Activated T-helper 1 cell treated with anti-CD3 and anti-CD28 coated beads, Interleukin-12 subunit alpha, Interleukin-12 subunit beta, Interleukin-2, Interleukin-4 antibody, amounts not matched to agents 30 ng/mL and 10 ng/mL and 1 ng/mL, durations not matched to agents 14 hours and 24 hours and 36 hours (primary cell): ENCODE data around the gene SMURF1. TPM values are rescaled to one million over a fixed set of nuclear protein-coding genes. Genes with fewer than 3 reads are reported as not detected.

ENCODE experiments used
- DNase-seq: peaks from one replicate; pipeline ENCODE4 v3.0.0; 2021; ENCODE audit warnings: low spot score
- H3K27ac Mint-ChIP-seq: one replicate; pipeline ENCODE4 v1.8.0; 2021; ENCODE audit warnings: mild to moderate bottlenecking, mixed read lengths
- H3K27me3 Mint-ChIP-seq: one replicate; pipeline ENCODE4 v1.8.0; 2022; ENCODE audit warnings: mild to moderate bottlenecking, moderate library complexity, mixed read lengths; ENCODE audit not compliant: insufficient read depth
- H3K36me3 Mint-ChIP-seq: one replicate; pipeline ENCODE4 v1.8.0; 2021; ENCODE audit warnings: low read depth, mixed read lengths
- H3K4me1 Mint-ChIP-seq: one replicate; pipeline ENCODE4 v1.8.0; 2021; ENCODE audit warnings: low read depth, mixed read lengths
- H3K4me3 Mint-ChIP-seq: one replicate; pipeline ENCODE4 v1.8.0; 2021; ENCODE audit warnings: mild to moderate bottlenecking, moderate library complexity, mixed read lengths
- H3K9me3 Mint-ChIP-seq: one replicate; pipeline ENCODE4 v1.8.0; 2021; ENCODE audit warnings: mixed read lengths
- intact Hi-C: fragments of 100-400 bp; cut with micrococcal nuclease; formaldehyde crosslinking; loops from one replicate; pipeline ENCODE4 v1.15.1; 2024
- total RNA-seq: library from RNA; stranded (reverse); gene quantifications from 2 replicates; pipeline ENCODE4 v1.2.3, GENCODE V29; 2022

Gene SMURF1
- total RNA-seq: 14.9 and 15.9 TPM in 2 replicates

GRCh38 chr7:99143853-99144672 lies at the start of gene SMURF1:
Gene SMURF1 (minus strand): TSS chr7:99144108. CDS start chr7:99143780, 328 bp downstream.
- intact Hi-C loops: loop anchor here (2.0 to 5.0 kb wide), 8 partner anchors 42 to 862 kb away; partner anchors contain the start of genes ARPC1A, ARPC1B, BAIAP2L1 and BRI3
- peak within 1 kb of the TSS; percentile 92 for H3K4me3 Mint-ChIP-seq
- H3K36me3 Mint-ChIP-seq: no peaks in the 10 kb centered on the region
- DNase-seq: peak; percentile 77
- no peaks in the 10 kb centered on the region for H3K9me3 Mint-ChIP-seq
- peak within 1 kb of the TSS; percentile 87 for H3K27ac Mint-ChIP-seq
- peaks cover 30% of the 10 kb centered on the region for H3K4me1 Mint-ChIP-seq
- peaks cover 4% of the 10 kb centered on the region for H3K27me3 Mint-ChIP-seq

- Mint-ChIP-seq H3K27me3 (no peaks in the 10 kb centered on the region), H3K27ac (no peak overlapping the region), H3K4me1 (no peaks in the 10 kb centered on the region), H3K36me3 (no peaks in the 10 kb centered on the region), H3K4me3 (no peak overlapping the region), H3K9me3 (peaks cover 5% of the 10 kb centered on the region)
- no peak for DNase-seq
- intact Hi-C loops: no loop called here
These were observed 48.1 kb upstream of the SMURF1 start for GRCh38 chr7:99191869-99192596.

DNA sequence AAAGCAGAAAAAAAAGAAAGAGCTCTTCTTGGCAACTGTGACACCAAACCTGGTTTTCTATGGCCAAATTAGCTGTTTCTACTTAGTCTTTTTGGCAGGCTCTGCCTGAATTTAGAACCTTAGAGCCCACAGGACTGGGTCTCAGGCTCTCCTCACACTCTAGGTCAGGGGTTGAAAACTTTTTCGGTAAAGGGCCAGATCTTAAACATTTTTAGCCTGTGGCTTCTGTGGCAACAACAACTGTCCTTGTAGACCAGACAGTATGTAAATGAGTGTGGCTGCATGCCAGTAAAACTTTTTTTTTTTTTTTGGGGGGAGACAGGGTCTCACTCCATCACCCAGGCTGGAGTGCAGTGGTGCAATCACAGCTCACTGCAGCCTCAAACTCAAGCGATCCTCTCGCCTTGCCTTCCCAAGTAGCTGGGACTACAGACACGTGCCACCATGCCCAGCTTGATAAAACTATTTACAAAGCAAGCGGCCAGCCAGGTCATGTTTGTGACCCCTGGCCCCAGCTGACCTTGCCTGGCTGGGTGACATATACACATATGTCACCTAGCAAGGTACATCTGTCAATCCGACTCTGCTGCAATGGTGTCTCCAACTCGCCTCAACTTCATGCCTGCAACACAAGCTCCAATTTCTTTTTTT lies 46.6 kb upstream of the SMURF1 start:
- intact Hi-C loops: no loop called here
- Mint-ChIP-seq H3K36me3 (no peaks in the 10 kb centered on the region), H3K4me1 (no peaks in the 10 kb centered on the region), H3K9me3 (no peaks in the 10 kb centered on the region), H3K27ac (no peak overlapping the region), H3K27me3 (no peaks in the 10 kb centered on the region), H3K4me3 (no peak overlapping the region)
- DNase-seq: no peak

DNA sequence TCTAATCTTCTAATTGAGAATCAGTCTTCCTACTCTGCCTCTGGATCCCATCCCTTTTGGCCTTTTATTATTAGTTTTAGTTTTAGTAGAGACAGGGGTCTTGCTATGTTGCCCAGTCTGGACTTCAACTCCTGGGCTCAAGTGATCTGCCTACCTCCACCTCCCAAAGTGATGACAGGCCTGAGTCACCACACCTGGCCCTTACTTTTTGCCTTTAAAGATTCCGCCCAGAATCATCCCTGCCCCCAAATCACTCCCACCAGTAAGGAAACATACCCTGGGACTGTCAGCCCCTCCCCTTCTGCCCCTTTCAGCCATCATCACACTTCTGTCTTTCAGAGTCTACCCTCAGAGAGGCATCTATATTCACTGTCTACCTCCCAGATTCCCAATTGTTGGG lies 45.3 kb upstream of the SMURF1 start:
- Mint-ChIP-seq H3K27me3 (no peaks in the 10 kb centered on the region), H3K4me3 (no peak overlapping the region), H3K27ac (no peak overlapping the region), H3K4me1 (no peaks in the 10 kb centered on the region), H3K9me3 (no peaks in the 10 kb centered on the region), H3K36me3 (no peaks in the 10 kb centered on the region)
- intact Hi-C loops: no loop called here
- DNase-seq: no peak

DNA sequence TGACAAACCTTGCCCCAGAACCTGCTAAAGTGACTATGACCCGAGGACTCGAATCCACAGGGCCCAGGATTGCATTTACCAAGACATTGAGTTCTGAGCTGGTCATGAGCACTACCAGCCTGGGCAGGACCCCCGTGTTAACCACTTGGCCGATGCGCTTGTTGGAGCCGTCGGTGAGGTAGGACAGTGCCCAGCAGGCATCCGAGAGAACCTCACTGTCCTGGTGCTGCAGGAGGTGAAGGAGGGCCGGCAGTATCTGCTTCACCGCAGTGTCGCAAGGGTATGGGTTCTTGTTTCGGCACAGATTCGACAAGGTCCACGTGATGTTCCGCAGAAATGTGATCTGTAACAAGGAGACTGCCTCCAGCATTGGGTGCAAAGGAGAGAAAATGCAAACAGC lies 44.3 kb upstream of the SMURF1 start:
- Mint-ChIP-seq H3K4me1 (no peaks in the 10 kb centered on the region), H3K36me3 (no peaks in the 10 kb centered on the region), H3K27ac (no peak overlapping the region), H3K9me3 (no peaks in the 10 kb centered on the region), H3K4me3 (no peak overlapping the region), H3K27me3 (no peaks in the 10 kb centered on the region)
- no peak for DNase-seq
- intact Hi-C loops: no loop called here

- Mint-ChIP-seq H3K36me3 (no peaks in the 10 kb centered on the region), H3K4me1 (no peaks in the 10 kb centered on the region)
These were observed 40.8 kb upstream of the SMURF1 start for GRCh38 chr7:99184532-99185218.

GRCh38 chr7:99180067-99180650 lies 36.3 kb upstream of the SMURF1 start:
- H3K27me3 Mint-ChIP-seq: peaks cover 1% of the 10 kb centered on the region
- H3K9me3 Mint-ChIP-seq: no peaks in the 10 kb centered on the region
- H3K4me3 Mint-ChIP-seq: no peak overlapping the region
- no peaks in the 10 kb centered on the region for H3K36me3 Mint-ChIP-seq
- intact Hi-C loops: no loop called here
- DNase-seq: no peak
- H3K27ac Mint-ChIP-seq: no peak overlapping the region
- no peaks in the 10 kb centered on the region for H3K4me1 Mint-ChIP-seq

More at GRCh38 chr7:99184532-99185218, 40.8 kb upstream of the SMURF1 start:
- H3K27me3 Mint-ChIP-seq: no peaks in the 10 kb centered on the region
- no peak overlapping the region for H3K4me3 Mint-ChIP-seq
- intact Hi-C loops: no loop called here
- no peak overlapping the region for H3K27ac Mint-ChIP-seq
- no peak for DNase-seq
- H3K9me3 Mint-ChIP-seq: no peaks in the 10 kb centered on the region

- H3K27ac Mint-ChIP-seq: no peak overlapping the region
- no peaks in the 10 kb centered on the region for H3K36me3 Mint-ChIP-seq
- no peak for DNase-seq
- no peaks in the 10 kb centered on the region for H3K4me1 Mint-ChIP-seq
- intact Hi-C loops: no loop called here
- peaks cover 8% of the 10 kb centered on the region for H3K27me3 Mint-ChIP-seq
- no peak overlapping the region for H3K4me3 Mint-ChIP-seq
- H3K9me3 Mint-ChIP-seq: no peaks in the 10 kb centered on the region
These were observed 33.3 kb upstream of the SMURF1 start for GRCh38 chr7:99177165-99177564.

DNA sequence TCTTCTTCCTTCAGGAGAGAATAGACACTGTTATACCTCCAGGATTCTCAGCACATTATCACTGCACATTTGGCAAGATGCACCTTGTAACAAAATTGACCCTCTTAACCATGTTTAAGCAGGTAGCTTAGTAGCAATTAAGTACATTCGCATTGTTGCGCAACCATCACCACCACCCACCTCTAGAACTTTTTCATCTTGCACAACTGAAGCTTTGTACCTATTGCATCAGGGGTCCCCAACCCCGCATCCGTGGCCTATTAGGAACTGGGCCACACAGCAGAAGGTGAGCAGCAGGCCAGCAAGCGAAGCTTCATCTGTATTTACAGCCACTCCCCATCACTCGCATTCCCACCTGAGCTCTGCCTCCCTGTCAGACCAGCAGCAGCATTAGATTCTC lies 29.9 kb upstream of the SMURF1 start:
- Mint-ChIP-seq H3K27ac (no peak overlapping the region), H3K4me1 (no peaks in the 10 kb centered on the region), H3K36me3 (no peaks in the 10 kb centered on the region), H3K27me3 (peaks cover 8% of the 10 kb centered on the region), H3K9me3 (no peaks in the 10 kb centered on the region), H3K4me3 (no peak overlapping the region)
- no peak for DNase-seq
- intact Hi-C loops: no loop called here

DNA sequence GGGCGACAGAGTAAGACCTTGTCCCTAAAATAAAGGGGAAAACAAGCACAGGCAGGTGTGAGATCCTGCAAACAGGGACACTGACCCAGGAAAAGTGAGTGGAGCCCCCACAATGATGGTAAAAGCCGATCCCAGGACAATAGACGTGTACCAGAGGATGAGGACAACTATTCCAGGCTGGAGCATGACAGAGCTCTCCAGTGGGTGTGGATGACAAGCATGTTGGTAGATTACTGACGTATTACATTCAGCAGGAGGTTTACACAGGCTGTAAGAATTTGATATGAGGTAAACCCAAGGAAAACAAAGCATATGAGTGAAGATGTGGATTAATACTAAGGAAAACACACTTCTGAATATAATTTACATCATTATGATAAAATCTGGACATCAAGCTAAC lies 27.8 kb upstream of the SMURF1 start:
- H3K9me3 Mint-ChIP-seq: no peaks in the 10 kb centered on the region
- intact Hi-C loops: no loop called here
- peaks cover 9% of the 10 kb centered on the region for H3K27me3 Mint-ChIP-seq

GRCh38 chr7:99170730-99171074 lies 26.8 kb upstream of the SMURF1 start:
- H3K27me3 Mint-ChIP-seq: peaks cover 9% of the 10 kb centered on the region
- no peaks in the 10 kb centered on the region for H3K36me3 Mint-ChIP-seq
- H3K4me3 Mint-ChIP-seq: no peak overlapping the region
- DNase-seq: no peak
- H3K4me1 Mint-ChIP-seq: no peaks in the 10 kb centered on the region
- H3K9me3 Mint-ChIP-seq: no peaks in the 10 kb centered on the region
- H3K27ac Mint-ChIP-seq: no peak overlapping the region
- intact Hi-C loops: no loop called here

More for the DNA sequence above, 27.8 kb upstream of the SMURF1 start:
- no peak for DNase-seq
- Mint-ChIP-seq H3K4me3 (no peak overlapping the region), H3K36me3 (no peaks in the 10 kb centered on the region), H3K4me1 (no peaks in the 10 kb centered on the region), H3K27ac (no peak overlapping the region)

GRCh38 chr7:99170065-99170729 lies 26.3 kb upstream of the SMURF1 start:
- no peak overlapping the region for H3K27ac Mint-ChIP-seq
- intact Hi-C loops: no loop called here
- no peaks in the 10 kb centered on the region for H3K36me3 Mint-ChIP-seq
- no peaks in the 10 kb centered on the region for H3K9me3 Mint-ChIP-seq
- no peak overlapping the region for H3K4me3 Mint-ChIP-seq
- no peak for DNase-seq
- H3K27me3 Mint-ChIP-seq: peaks cover 9% of the 10 kb centered on the region
- no peaks in the 10 kb centered on the region for H3K4me1 Mint-ChIP-seq
